Measurements from ENCODE around the gene MYRFL. TPM values are rescaled to one million over a fixed set of nuclear protein-coding genes. Genes with fewer than 3 reads are reported as not detected.

Gene MYRFL
- total and polyA plus RNA-seq, 11 donors: 0.13 to 0.96 (median 0.44) TPM; not detected in 2

DNA sequence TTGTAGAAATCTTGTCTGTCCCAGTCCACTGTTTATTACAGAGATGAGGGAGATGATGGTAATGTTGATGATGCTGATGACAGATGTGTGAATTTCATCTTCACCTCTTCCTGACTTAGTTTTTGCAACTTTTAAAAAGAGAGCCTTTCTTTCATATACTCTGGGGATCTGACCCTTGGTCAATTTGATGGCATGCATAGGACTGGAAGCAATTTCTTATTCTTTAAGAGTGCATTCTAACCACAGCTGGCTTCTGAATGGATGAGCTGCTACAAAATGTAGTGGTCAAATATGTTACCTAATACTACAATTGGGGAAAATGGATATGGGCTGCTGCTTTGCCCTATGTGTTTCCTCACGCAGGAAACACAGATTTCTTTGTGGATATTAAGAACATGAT is 80.8 kb downstream of the MYRFL start:
- intact Hi-C loops (cut with DNase I): loop anchor here in 5 of 10 donors (5.0 to 10.0 kb wide), 5 partner anchors 86 to 829 kb away; partner anchors contain the start of genes CNOT2 (in 2 of the 5) and KCNMB4 (in 1 of the 5)
- ATAC-seq (no peak), DNase-seq (no peak)
- Histone ChIP-seq H3K36me3 (no peaks in the 10 kb centered on the region), H3K4me1 (peaks cover 0 to 27% (median 7%) of the 10 kb centered on the region in 12 donors), H3K27ac (no peak overlapping the region), H3K9me3 (no peaks in the 10 kb centered on the region), H3K27me3 (no peaks in the 10 kb centered on the region), H3K4me3 (no peak overlapping the region)
- no peak for TF ChIP-seq CTCF (IDR thresholded peaks at IDR 0.05)
- no peak for TF ChIP-seq POLR2A (IDR thresholded peaks at IDR 0.05)
- WGBS, 4 donors: 93 to 100% (median 95%) methylated on average over 1 of the region's 1 CpG

- peak in 1 of 4 donors; percentile 27 for ATAC-seq
- peaks cover 0 to 21% (median 0%) of the 10 kb centered on the region in 12 donors for H3K4me1 ChIP-seq
- intact Hi-C loops (cut with DNase I): loop anchor here in 5 of 10 donors (5.0 to 10.0 kb wide), 5 partner anchors 86 to 828 kb away; partner anchors contain the start of genes CNOT2 (in 2 of the 5) and KCNMB4 (in 1 of the 5)
- H3K27ac ChIP-seq: no peak overlapping the region
- H3K4me3 ChIP-seq: no peak overlapping the region
- no peaks in the 10 kb centered on the region for H3K27me3 ChIP-seq
- WGBS, 4 donors: 82 to 89% (median 84%) methylated on average over 4 of the region's 4 CpGs
- no peaks in the 10 kb centered on the region for H3K9me3 ChIP-seq
- no peaks in the 10 kb centered on the region for H3K36me3 ChIP-seq
- TF ChIP-seq CTCF (IDR thresholded peaks at IDR 0.05): no peak
- no peak for TF ChIP-seq POLR2A (IDR thresholded peaks at IDR 0.05)
- DNase-seq: no peak
Measured at GRCh38 chr12:69906411-69907216, 81.6 kb downstream of the MYRFL start.

- Histone ChIP-seq H3K27me3 (no peaks in the 10 kb centered on the region), H3K4me3 (no peak overlapping the region), H3K4me1 (peaks cover 0 to 21% (median 0%) of the 10 kb centered on the region in 12 donors), H3K36me3 (no peaks in the 10 kb centered on the region), H3K27ac (peak overlapping the region in 2 of 12 donors; percentile 4 to 41), H3K9me3 (no peaks in the 10 kb centered on the region)
- ATAC-seq (peak in 3 of 4 donors; percentile 55 to 66 (median 57)), DNase-seq (no peak)
- WGBS, 4 donors: 52 to 58% (median 54%) methylated on average over 3 of the region's 3 CpGs
- intact Hi-C loops (cut with DNase I): loop anchor here in 5 of 10 donors (5.0 to 10.0 kb wide), 5 partner anchors 84 to 827 kb away; partner anchors contain the start of genes CNOT2 (in 2 of the 5) and KCNMB4 (in 1 of the 5)
- TF ChIP-seq POLR2A (IDR thresholded peaks at IDR 0.05) (no peak), CTCF (IDR thresholded peaks at IDR 0.05) (no peak)
Measured at GRCh38 chr12:69908203-69908602, 83.2 kb downstream of the MYRFL start.

DNA sequence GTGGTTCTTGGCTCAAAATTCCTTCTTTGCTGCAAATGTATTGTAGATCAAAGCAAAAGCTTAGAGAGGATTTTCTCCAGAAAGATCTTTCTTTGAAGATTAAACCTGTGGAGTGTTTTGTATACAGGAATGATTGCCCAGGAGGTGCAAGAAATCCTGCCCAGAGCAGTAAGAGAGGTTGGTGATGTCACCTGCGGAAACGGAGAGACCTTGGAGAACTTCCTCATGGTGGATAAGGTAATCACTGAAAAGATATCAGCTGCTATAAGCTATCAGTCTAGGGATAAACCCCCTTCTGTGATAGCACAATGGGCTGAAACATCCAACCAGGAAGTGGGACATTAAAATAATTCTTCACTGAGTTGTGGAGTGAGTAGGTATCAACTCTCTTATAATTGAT is 85.7 kb downstream of the MYRFL start:
- Histone ChIP-seq H3K4me1 (peaks cover 0 to 13% (median 0%) of the 10 kb centered on the region in 12 donors), H3K36me3 (no peaks in the 10 kb centered on the region), H3K27ac (no peak overlapping the region), H3K27me3 (no peaks in the 10 kb centered on the region), H3K9me3 (no peaks in the 10 kb centered on the region), H3K4me3 (no peak overlapping the region)
- TF ChIP-seq POLR2A (IDR thresholded peaks at IDR 0.05): no peak
- TF ChIP-seq CTCF (IDR thresholded peaks at IDR 0.05): no peak
- DNase-seq (no peak), ATAC-seq (no peak)
- 39 to 62% (median 58%) methylated on average over 2 of the region's 2 CpGs for WGBS, 4 donors
- intact Hi-C loops (cut with DNase I): no loop called here
